Measurements from ENCODE around the gene ATF4.

DNA sequence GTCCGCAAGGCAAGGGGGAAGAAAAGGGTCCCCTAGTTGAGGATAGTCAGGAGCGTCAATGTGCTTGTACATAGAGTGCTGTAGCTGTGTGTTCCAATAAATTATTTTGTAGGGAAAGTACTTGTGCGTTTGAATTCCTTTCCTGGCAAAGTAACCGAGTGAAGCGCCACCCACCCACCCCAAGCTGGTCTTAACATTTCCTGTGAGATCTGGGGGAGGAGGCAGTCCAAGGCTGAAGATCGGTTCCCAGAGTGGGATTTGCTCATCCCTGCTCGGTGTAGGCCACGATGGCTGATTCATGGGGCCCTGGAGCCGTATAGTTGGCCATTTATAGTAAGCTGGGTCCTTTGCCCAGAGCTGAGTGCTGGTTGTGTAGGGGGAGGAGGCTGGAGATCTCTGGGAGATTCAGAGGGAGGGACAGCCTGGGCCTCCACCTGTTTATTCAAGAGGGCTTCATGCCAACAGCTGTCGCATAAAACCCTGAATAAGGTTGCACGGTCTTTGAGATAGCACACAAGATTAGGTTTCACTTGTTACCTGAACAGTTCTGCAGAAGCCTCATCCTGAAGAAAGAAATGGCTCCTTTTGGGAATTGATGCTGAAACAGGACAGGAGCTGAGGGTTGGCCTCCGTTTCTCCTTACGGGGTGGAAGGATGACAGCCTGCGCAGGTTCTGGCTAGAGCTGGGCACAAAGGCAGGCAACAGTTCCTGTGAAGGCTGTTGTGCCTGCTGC is 2.4 kb downstream of the ATF4 start:
- 0 out of 2 replicates have a peak, but pooled peaks have one; percentile 30 for TF ChIP-seq SIN3A (IDR thresholded peaks at IDR 0.05; ENCODE audit: borderline replicate concordance, insufficient read depth, low read depth, low read length)
- TF ChIP-seq, protein P1, sequence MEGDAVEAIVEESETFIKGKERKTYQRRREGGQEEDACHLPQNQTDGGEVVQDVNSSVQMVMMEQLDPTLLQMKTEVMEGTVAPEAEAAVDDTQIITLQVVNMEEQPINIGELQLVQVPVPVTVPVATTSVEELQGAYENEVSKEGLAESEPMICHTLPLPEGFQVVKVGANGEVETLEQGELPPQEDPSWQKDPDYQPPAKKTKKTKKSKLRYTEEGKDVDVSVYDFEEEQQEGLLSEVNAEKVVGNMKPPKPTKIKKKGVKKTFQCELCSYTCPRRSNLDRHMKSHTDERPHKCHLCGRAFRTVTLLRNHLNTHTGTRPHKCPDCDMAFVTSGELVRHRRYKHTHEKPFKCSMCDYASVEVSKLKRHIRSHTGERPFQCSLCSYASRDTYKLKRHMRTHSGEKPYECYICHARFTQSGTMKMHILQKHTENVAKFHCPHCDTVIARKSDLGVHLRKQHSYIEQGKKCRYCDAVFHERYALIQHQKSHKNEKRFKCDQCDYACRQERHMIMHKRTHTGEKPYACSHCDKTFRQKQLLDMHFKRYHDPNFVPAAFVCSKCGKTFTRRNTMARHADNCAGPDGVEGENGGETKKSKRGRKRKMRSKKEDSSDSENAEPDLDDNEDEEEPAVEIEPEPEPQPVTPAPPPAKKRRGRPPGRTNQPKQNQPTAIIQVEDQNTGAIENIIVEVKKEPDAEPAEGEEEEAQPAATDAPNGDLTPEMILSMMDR (IDR thresholded peaks at IDR 0.05): no peak
- TF ChIP-seq, protein P2, sequence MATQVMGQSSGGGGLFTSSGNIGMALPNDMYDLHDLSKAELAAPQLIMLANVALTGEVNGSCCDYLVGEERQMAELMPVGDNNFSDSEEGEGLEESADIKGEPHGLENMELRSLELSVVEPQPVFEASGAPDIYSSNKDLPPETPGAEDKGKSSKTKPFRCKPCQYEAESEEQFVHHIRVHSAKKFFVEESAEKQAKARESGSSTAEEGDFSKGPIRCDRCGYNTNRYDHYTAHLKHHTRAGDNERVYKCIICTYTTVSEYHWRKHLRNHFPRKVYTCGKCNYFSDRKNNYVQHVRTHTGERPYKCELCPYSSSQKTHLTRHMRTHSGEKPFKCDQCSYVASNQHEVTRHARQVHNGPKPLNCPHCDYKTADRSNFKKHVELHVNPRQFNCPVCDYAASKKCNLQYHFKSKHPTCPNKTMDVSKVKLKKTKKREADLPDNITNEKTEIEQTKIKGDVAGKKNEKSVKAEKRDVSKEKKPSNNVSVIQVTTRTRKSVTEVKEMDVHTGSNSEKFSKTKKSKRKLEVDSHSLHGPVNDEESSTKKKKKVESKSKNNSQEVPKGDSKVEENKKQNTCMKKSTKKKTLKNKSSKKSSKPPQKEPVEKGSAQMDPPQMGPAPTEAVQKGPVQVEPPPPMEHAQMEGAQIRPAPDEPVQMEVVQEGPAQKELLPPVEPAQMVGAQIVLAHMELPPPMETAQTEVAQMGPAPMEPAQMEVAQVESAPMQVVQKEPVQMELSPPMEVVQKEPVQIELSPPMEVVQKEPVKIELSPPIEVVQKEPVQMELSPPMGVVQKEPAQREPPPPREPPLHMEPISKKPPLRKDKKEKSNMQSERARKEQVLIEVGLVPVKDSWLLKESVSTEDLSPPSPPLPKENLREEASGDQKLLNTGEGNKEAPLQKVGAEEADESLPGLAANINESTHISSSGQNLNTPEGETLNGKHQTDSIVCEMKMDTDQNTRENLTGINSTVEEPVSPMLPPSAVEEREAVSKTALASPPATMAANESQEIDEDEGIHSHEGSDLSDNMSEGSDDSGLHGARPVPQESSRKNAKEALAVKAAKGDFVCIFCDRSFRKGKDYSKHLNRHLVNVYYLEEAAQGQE (IDR thresholded peaks at IDR 0.05; ENCODE audit: insufficient read depth in 1 of 2, low read depth in 2 of 2, low read length in 1 of 2): no peak

Measured in Panc1 (cell line).